ENCODE measurements around the gene GATAD2A. TPM values are rescaled to one million over a fixed set of nuclear protein-coding genes. Genes with fewer than 3 reads are reported as not detected.

Gene GATAD2A
- total RNA-seq, 1 experiment from 2014 or later, result 99.6 TPM

- no peak overlapping the region for H3K27ac ChIP-seq (ENCODE audit: low read length)
- intact Hi-C loops (cut with micrococcal nuclease; ENCODE audit: unreplicated experiment) (no loop called here), in situ Hi-C loops (cut with HindIII; ENCODE audit: low pct_unique_long_range_greater_than_20kb, low sequenced_read_pairs) (no loop called here)
- no peak for ATAC-seq
- CTCF ChIA-PET, result no interaction called here
- no peak overlapping the region for H3K4me3 ChIP-seq (ENCODE audit: low read depth in 2 of 2, low read length in 2 of 2)
- no peaks in the 10 kb centered on the region; the same call in 1 of the 2 replicates for H3K4me1 ChIP-seq (ENCODE audit: control insufficient read depth, insufficient read depth, low read length)
- BruUV-seq (replicated peaks), result no TSS peak
- no peaks in the 10 kb centered on the region for H3K9me3 ChIP-seq (ENCODE audit: control insufficient read depth, insufficient read depth, low read depth, low read length)
- TF ChIP-seq CTCF (IDR thresholded peaks at IDR 0.05) (no peak), SIN3A (IDR thresholded peaks at IDR 0.05; ENCODE audit: borderline replicate concordance, insufficient read depth, low read depth, low read length) (no peak), POLR2AphosphoS5 (IDR thresholded peaks at IDR 0.05; ENCODE audit: low read depth, low read length) (no peak), REST (IDR thresholded peaks at IDR 0.05; ENCODE audit: insufficient read depth in 1 of 2, low read depth in 2 of 2, low read length in 1 of 2) (no peak), TCF7L2 (IDR thresholded peaks at IDR 0.05; ENCODE audit: low read depth, low read length) (no peak)
- DNase-seq (ENCODE audit: low read depth, low spot score), result no peak
- no peaks in the 10 kb centered on the region for H3K27me3 ChIP-seq (ENCODE audit: control insufficient read depth, insufficient read depth, low read length)
- no peaks in the 10 kb centered on the region for H3K36me3 ChIP-seq (ENCODE audit: control insufficient read depth, insufficient read depth, low read length)
- POLR2A ChIA-PET, result no interaction called here
Measured at GRCh38 chr19:19477705-19478383, 72.4 kb downstream of the GATAD2A start.

GRCh38 chr19:19480688-19481087 lies 75.2 kb downstream of the GATAD2A start:
- H3K4me1 ChIP-seq (ENCODE audit: control insufficient read depth, insufficient read depth, low read length), result peaks cover 7% of the 10 kb centered on the region; the same call in 1 of the 2 replicates
- intact Hi-C loops (cut with micrococcal nuclease; ENCODE audit: unreplicated experiment) (no loop called here), in situ Hi-C loops (cut with HindIII; ENCODE audit: low pct_unique_long_range_greater_than_20kb, low sequenced_read_pairs) (no loop called here)
- ATAC-seq (no peak), DNase-seq (ENCODE audit: low read depth, low spot score) (no peak)
- no peaks in the 10 kb centered on the region for H3K36me3 ChIP-seq (ENCODE audit: control insufficient read depth, insufficient read depth, low read length)
- POLR2A ChIA-PET, result no interaction called here
- CTCF ChIA-PET, result no interaction called here
- H3K27me3 ChIP-seq (ENCODE audit: control insufficient read depth, insufficient read depth, low read length), result no peaks in the 10 kb centered on the region
- no peaks in the 10 kb centered on the region for H3K9me3 ChIP-seq (ENCODE audit: control insufficient read depth, insufficient read depth, low read depth, low read length)
- H3K4me3 ChIP-seq (ENCODE audit: low read depth in 2 of 2, low read length in 2 of 2), result no peak overlapping the region
- no peak overlapping the region for H3K27ac ChIP-seq (ENCODE audit: low read length)
- no TSS peak for BruUV-seq (replicated peaks)
- TF ChIP-seq CTCF (IDR thresholded peaks at IDR 0.05), result no peak
- TF ChIP-seq REST (IDR thresholded peaks at IDR 0.05; ENCODE audit: insufficient read depth in 1 of 2, low read depth in 2 of 2, low read length in 1 of 2), result no peak
- no peak for TF ChIP-seq TCF7L2 (IDR thresholded peaks at IDR 0.05; ENCODE audit: low read depth, low read length)
- no peak for TF ChIP-seq POLR2AphosphoS5 (IDR thresholded peaks at IDR 0.05; ENCODE audit: low read depth, low read length)
- TF ChIP-seq SIN3A (IDR thresholded peaks at IDR 0.05; ENCODE audit: borderline replicate concordance, insufficient read depth, low read depth, low read length), result no peak

All from Panc1 (cell line).